GM12873 (cell line): ENCODE measurements around the gene COLEC11.

Source experiments
- CTCF ChIP-seq: IDR thresholded peaks from 2 replicates; pipeline ENCODE4 v1.5.1; 2012; ENCODE audit warnings: low read depth, mild to moderate bottlenecking, moderate library complexity, low read length, control low read depth; ENCODE audit not compliant: insufficient read depth; ENCODE audit errors: missing control alignments

COLEC11 gene

GRCh38 chr2:3578987-3579386 lies 15.9 kb upstream of the COLEC11 start:
- no peak for TF ChIP-seq CTCF

GRCh38 chr2:3580449-3580848 lies 14.5 kb upstream of the COLEC11 start:
- TF ChIP-seq CTCF, result no peak

- no peak for TF ChIP-seq CTCF
Measured at GRCh38 chr2:3581367-3582262, 13.3 kb upstream of the COLEC11 start.

- no peak for TF ChIP-seq CTCF
Measured at GRCh38 chr2:3584076-3584475, 10.8 kb upstream of the COLEC11 start.

GRCh38 chr2:3584608-3585260 lies 10.2 kb upstream of the COLEC11 start:
- TF ChIP-seq CTCF, result no peak

GRCh38 chr2:3585261-3586109 lies 9.4 kb upstream of the COLEC11 start:
- no peak for TF ChIP-seq CTCF

- TF ChIP-seq CTCF, result no peak
Measured at GRCh38 chr2:3586220-3586619, 8.7 kb upstream of the COLEC11 start.
